Suprapubic skin (tissue), 4 donors: Measurements from ENCODE around the gene MAG. TPM values are rescaled to one million over a fixed set of nuclear protein-coding genes. Genes with fewer than 3 reads are reported as not detected.

Experiments
- DNase-seq, 2 donors: peaks; one replicate each; pipeline ENCODE4 v3.0.0-alpha.2; 2019; ENCODE audit warnings: low spot score in 2 of 2
- H3K27ac ChIP-seq: fragments of 200-600 bp; sonication (generic); one replicate; pipeline ENCODE4 v1.5.1; 2019
- H3K27me3 ChIP-seq: fragments of 200-600 bp; sonication (generic); one replicate; pipeline ENCODE4 v1.5.1; 2019
- H3K36me3 ChIP-seq: fragments of 200-600 bp; sonication (generic); one replicate; pipeline ENCODE4 v1.5.1; 2019
- H3K4me1 ChIP-seq: fragments of 200-600 bp; sonication (generic); one replicate; pipeline ENCODE4 v1.5.1; 2019
- H3K4me3 ChIP-seq: fragments of 200-600 bp; sonication (generic); one replicate; pipeline ENCODE4 v1.5.1; 2019; ENCODE audit warnings: mild to moderate bottlenecking
- H3K9me3 ChIP-seq: fragments of 200-600 bp; sonication (generic); one replicate; pipeline ENCODE4 v1.5.1; 2019
- CTCF ChIP-seq, 2 donors: fragments of 200-600 bp in 1 of 2; fragments of 450-650 bp in 1 of 2; sonication (generic) in 1 of 2; IDR thresholded peaks; one replicate each; pipeline ENCODE4 v1.5.1; 2016 to 2019; ENCODE audit warnings: antibody characterized with exemption in 2 of 2, mild to moderate bottlenecking in 1 of 2, moderate library complexity in 1 of 2
- EP300 ChIP-seq: sonication (generic); formaldehyde crosslinking; IDR thresholded peaks from one replicate; pipeline ENCODE4 v1.6.1; 2017; ENCODE audit warnings: antibody characterized with exemption
- POLR2A ChIP-seq, 2 donors: fragments of 450-650 bp; IDR thresholded peaks; one replicate each; pipeline ENCODE4 v1.6.1; 2017; ENCODE audit warnings: antibody characterized with exemption in 2 of 2, mild to moderate bottlenecking in 2 of 2, moderate library complexity in 2 of 2
- POLR2AphosphoS5 ChIP-seq, 3 donors: sonication (generic); formaldehyde crosslinking; IDR thresholded peaks; one replicate each; pipeline ENCODE4 v1.6.1; 2017; ENCODE audit warnings: antibody characterized with exemption in 3 of 3
- WGBS: methylation state at CpG from one replicate; pipeline ENCODE4 v1.1.5; 2018; 5-methylcytosine and 5-hydroxymethylcytosine counted together
- total RNA-seq, 4 donors: library from RNA; depleted of rRNA; stranded (reverse); fragments of >200 nt; gene quantifications; one replicate each; pipeline ENCODE4 v1.1.0, GENCODE V29; 2016

MAG gene
- total RNA-seq, 4 donors from 2014 or later, result not detected

- H3K36me3 ChIP-seq, result no peaks in the 10 kb centered on the region
- DNase-seq, result no peak
- TF ChIP-seq EP300 (no peak), POLR2AphosphoS5 (IDR thresholded peaks at IDR 0.05) (no peak), POLR2A (IDR thresholded peaks at IDR 0.05) (no peak), CTCF (IDR thresholded peaks at IDR 0.05) (no peak)
- H3K4me3 ChIP-seq, result no peak overlapping the region
- peaks cover 7% of the 10 kb centered on the region for H3K4me1 ChIP-seq
- no peak overlapping the region for H3K27ac ChIP-seq
- peaks cover 75% of the 10 kb centered on the region for H3K27me3 ChIP-seq
- H3K9me3 ChIP-seq, result no peaks in the 10 kb centered on the region
- 21% methylated on average over 5 of the region's 7 CpGs for WGBS
Observed at GRCh38 chr19:35293363-35293739, 1.4 kb downstream of the MAG start.

GRCh38 chr19:35293808-35294207, 1.8 kb downstream of the MAG start:
- no peak for DNase-seq
- Histone ChIP-seq H3K9me3 (no peaks in the 10 kb centered on the region), H3K27me3 (peaks cover 75% of the 10 kb centered on the region), H3K27ac (no peak overlapping the region), H3K36me3 (no peaks in the 10 kb centered on the region), H3K4me1 (peaks cover 7% of the 10 kb centered on the region), H3K4me3 (no peak overlapping the region)
- WGBS, result 16% methylated on average over 11 of the region's 17 CpGs
- TF ChIP-seq CTCF (IDR thresholded peaks at IDR 0.05), result no peak
- no peak for TF ChIP-seq EP300
- no peak for TF ChIP-seq POLR2AphosphoS5 (IDR thresholded peaks at IDR 0.05)
- no peak for TF ChIP-seq POLR2A (IDR thresholded peaks at IDR 0.05)

DNA sequence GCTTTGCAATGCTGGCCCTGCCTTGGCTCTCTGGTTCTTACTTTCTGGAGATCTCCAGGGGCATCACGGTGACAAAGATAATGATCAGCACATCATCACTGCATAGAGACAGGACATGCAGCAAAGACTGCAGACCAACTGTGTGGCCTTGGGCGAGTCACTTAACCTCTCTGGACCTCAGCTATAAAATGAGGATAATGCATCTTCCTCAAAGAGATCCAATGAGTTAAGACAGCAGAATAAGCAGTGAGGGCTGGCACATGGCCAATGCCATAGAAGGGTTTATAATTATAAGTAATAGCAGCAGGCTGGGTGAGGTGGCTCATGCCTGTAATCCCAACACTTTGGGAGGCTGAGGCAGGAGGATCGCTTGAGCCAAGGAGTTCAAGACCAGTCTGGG, 2.4 kb downstream of the MAG start:
- peaks cover 78% of the 10 kb centered on the region for H3K27me3 ChIP-seq
- 54% methylated on average over 3 of the region's 3 CpGs for WGBS

DNA sequence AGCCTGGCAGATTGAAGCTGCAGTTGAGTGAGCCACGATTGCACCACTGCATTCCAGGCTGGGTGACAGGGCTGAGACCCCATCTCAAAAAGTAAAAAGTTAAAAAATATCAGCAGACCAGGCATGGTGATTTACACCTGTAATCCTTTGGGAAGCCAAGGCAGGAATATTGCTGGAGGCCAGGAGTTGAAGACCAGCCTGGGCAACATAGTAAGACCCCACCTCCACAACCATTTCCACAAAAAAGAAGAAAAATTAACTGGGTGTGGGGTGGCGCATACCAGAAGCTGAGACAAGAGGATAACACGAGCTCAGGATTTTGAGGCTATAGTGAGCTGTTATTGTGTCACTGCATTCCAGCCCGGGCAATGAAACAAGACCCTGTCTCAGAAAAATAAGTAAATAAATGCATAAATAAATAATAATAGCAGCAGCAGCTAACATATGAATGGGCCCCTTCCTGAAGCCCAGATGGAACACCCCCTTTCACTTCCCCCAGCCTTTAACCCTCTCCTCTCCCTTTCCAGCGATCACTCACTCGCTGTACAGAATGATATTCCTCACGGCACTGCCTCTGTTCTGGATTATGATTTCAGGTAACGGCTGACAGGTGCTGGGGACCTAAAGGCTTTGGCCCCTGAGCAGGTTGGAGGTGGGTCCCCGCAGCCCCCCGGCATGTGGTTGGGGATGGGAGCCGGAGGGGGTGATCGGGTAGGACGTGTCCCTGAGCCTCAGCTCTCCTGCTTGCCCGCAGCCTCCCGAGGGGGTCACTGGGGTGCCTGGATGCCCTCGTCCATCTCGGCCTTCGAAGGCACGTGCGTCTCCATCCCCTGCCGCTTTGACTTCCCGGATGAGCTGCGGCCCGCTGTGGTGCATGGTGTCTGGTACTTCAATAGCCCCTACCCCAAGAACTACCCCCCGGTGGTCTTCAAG, 3.2 kb downstream of the MAG start:
- Histone ChIP-seq H3K9me3 (no peaks in the 10 kb centered on the region), H3K27me3 (peaks cover 84% of the 10 kb centered on the region), H3K4me1 (peaks cover 7% of the 10 kb centered on the region), H3K4me3 (no peak overlapping the region), H3K27ac (no peak overlapping the region), H3K36me3 (no peaks in the 10 kb centered on the region)
- no peak for TF ChIP-seq POLR2A (IDR thresholded peaks at IDR 0.05)
- no peak for TF ChIP-seq CTCF (IDR thresholded peaks at IDR 0.05)
- TF ChIP-seq POLR2AphosphoS5 (IDR thresholded peaks at IDR 0.05), result no peak
- TF ChIP-seq EP300, result no peak
- WGBS, result 59% methylated on average over 20 of the region's 25 CpGs
- no peak for DNase-seq

More for the DNA sequence above, 2.4 kb downstream of the MAG start:
- Histone ChIP-seq H3K9me3 (no peaks in the 10 kb centered on the region), H3K27ac (no peak overlapping the region), H3K36me3 (no peaks in the 10 kb centered on the region), H3K4me1 (peaks cover 7% of the 10 kb centered on the region), H3K4me3 (no peak overlapping the region)
- TF ChIP-seq POLR2AphosphoS5 (IDR thresholded peaks at IDR 0.05) (no peak), CTCF (IDR thresholded peaks at IDR 0.05) (no peak), POLR2A (IDR thresholded peaks at IDR 0.05) (no peak), EP300 (no peak)
- no peak for DNase-seq

DNA sequence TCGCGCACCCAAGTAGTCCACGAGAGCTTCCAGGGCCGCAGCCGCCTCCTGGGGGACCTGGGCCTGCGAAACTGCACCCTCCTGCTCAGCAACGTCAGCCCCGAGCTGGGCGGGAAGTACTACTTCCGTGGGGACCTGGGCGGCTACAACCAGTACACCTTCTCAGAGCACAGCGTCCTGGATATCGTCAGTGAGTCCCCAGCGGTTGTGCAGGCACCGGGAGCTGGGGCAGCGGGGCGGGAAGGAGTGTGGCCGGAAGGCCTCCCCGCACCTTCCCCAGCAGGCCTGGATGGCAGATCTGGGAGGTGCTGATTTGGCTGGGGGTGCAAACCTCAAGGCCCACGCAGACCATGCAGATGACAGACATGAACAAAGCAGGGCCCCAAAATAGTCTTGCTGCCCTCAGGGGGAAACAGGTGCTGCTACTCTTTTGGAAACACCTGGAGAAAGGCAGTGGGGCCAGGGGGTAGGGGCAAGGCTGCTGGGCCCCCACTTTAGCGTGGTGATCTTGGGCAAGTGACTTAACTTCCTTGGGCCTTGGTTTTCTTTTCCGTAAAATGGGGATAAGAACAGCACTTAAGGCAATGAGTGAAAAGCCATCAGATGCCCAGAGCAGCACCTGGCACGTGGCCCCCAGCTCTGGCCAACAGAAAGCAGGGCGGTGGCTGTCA, 4.0 kb downstream of the MAG start:
- Histone ChIP-seq H3K36me3 (no peaks in the 10 kb centered on the region), H3K4me3 (no peak overlapping the region), H3K4me1 (peaks cover 7% of the 10 kb centered on the region), H3K27me3 (peaks cover 84% of the 10 kb centered on the region), H3K27ac (no peak overlapping the region), H3K9me3 (no peaks in the 10 kb centered on the region)
- WGBS, result 64% methylated on average over 12 of the region's 24 CpGs
- no peak for DNase-seq
- no peak for TF ChIP-seq POLR2AphosphoS5 (IDR thresholded peaks at IDR 0.05)
- TF ChIP-seq EP300, result no peak
- no peak for TF ChIP-seq POLR2A (IDR thresholded peaks at IDR 0.05)
- no peak for TF ChIP-seq CTCF (IDR thresholded peaks at IDR 0.05)
